Measurements from ENCODE around the gene HELZ2.

GRCh38 chr20:63617876-63618265, 43.8 kb upstream of the HELZ2 start:
- TF ChIP-seq CTCF (conservative IDR thresholded peaks at IDR 0.05; ENCODE audit: low read depth, low read length) (no peak), CHD1 (IDR thresholded peaks at IDR 0.05; ENCODE audit: low read depth, low read length) (no peak), SMC3 (IDR thresholded peaks at IDR 0.05; ENCODE audit: low read depth, low read length) (no peak), POLR2A (IDR thresholded peaks at IDR 0.05; ENCODE audit: low read depth, low read length) (no peak), CEBPB (IDR thresholded peaks at IDR 0.05; ENCODE audit: low read depth, low read length) (no peak), FOS (IDR thresholded peaks at IDR 0.05; ENCODE audit: low read depth, low read length) (no peak), RAD21 (IDR thresholded peaks at IDR 0.05; ENCODE audit: low read length) (no peak), MAFK (IDR thresholded peaks at IDR 0.05; ENCODE audit: low read depth, low read length) (no peak), MXI1 (IDR thresholded peaks at IDR 0.05; ENCODE audit: borderline replicate concordance, low read depth, low read length) (no peak), RCOR1 (IDR thresholded peaks at IDR 0.05; ENCODE audit: insufficient replicate concordance, low read length) (no peak), RFX5 (IDR thresholded peaks at IDR 0.05; ENCODE audit: low read depth, low read length) (no peak), BHLHE40 (IDR thresholded peaks at IDR 0.05; ENCODE audit: low read depth, low read length) (no peak)
- TF ChIP-seq, protein P1, sequence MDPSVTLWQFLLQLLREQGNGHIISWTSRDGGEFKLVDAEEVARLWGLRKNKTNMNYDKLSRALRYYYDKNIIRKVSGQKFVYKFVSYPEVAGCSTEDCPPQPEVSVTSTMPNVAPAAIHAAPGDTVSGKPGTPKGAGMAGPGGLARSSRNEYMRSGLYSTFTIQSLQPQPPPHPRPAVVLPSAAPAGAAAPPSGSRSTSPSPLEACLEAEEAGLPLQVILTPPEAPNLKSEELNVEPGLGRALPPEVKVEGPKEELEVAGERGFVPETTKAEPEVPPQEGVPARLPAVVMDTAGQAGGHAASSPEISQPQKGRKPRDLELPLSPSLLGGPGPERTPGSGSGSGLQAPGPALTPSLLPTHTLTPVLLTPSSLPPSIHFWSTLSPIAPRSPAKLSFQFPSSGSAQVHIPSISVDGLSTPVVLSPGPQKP (IDR thresholded peaks at IDR 0.05; ENCODE audit: borderline replicate concordance, low read depth, low read length), result no peak
- TF ChIP-seq, protein P2, sequence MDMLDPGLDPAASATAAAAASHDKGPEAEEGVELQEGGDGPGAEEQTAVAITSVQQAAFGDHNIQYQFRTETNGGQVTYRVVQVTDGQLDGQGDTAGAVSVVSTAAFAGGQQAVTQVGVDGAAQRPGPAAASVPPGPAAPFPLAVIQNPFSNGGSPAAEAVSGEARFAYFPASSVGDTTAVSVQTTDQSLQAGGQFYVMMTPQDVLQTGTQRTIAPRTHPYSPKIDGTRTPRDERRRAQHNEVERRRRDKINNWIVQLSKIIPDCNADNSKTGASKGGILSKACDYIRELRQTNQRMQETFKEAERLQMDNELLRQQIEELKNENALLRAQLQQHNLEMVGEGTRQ (IDR thresholded peaks at IDR 0.05; ENCODE audit: low read depth, low read length), result no peak
